ENCODE results near the gene MUL1.

DNA sequence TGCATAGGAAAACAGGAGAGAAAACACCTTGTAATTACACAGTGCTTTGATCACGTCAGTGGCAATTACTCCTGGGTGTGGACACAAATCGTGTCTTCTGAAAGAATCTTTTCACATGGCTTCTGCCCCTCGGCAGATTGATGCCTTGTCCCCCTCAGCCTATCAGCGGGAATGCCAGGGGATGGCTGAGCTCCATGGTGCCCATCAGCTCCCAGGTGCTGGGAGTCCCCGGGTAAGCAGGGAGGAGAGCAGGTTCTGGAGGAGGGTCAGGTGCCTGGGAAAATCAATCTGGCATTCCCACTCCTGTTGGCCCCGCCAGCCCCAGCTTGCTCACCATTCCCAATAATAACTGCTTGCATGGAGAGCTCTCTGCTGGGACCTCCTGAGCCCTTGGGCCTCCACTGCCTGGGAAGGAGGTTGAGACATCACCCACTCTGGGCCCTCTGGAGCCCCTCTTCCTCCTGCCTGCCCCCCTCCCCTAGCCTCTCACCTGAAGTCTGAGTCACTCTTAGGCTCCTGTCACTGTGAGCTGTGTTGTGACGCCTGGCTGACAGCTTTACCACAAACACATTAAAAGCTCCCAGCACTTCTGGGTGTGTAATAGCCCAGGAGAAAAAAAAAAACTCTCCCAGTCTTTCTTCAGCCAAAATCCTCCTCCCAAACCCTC lies 26.9 kb downstream of the MUL1 start:
- no peak for TF ChIP-seq EZH2 (IDR thresholded peaks at IDR 0.05; ENCODE audit: insufficient read depth, low read length)
- TF ChIP-seq, protein P1, sequence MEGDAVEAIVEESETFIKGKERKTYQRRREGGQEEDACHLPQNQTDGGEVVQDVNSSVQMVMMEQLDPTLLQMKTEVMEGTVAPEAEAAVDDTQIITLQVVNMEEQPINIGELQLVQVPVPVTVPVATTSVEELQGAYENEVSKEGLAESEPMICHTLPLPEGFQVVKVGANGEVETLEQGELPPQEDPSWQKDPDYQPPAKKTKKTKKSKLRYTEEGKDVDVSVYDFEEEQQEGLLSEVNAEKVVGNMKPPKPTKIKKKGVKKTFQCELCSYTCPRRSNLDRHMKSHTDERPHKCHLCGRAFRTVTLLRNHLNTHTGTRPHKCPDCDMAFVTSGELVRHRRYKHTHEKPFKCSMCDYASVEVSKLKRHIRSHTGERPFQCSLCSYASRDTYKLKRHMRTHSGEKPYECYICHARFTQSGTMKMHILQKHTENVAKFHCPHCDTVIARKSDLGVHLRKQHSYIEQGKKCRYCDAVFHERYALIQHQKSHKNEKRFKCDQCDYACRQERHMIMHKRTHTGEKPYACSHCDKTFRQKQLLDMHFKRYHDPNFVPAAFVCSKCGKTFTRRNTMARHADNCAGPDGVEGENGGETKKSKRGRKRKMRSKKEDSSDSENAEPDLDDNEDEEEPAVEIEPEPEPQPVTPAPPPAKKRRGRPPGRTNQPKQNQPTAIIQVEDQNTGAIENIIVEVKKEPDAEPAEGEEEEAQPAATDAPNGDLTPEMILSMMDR (IDR thresholded peaks at IDR 0.05; ENCODE audit: insufficient read depth, low read depth, low read length) = no peak

Measured in astrocyte (in vitro differentiated cells and primary cell).